MM.1S (cell line): ENCODE results near the gene PRKCH.

Experiments
- DNase-seq: peaks from one replicate; pipeline ENCODE4 v3.0.0-alpha.2; 2015
- H2AFZ ChIP-seq: fragments of 300-600 bp; sonication (generic); 2 replicates; pipeline ENCODE4 v1.6.0; 2016; ENCODE audit warnings: antibody characterized with exemption, low read length
- H3F3A ChIP-seq: fragments of 300-600 bp; sonication (generic); 2 replicates; pipeline ENCODE4 v1.6.1; 2016; ENCODE audit warnings: mild to moderate bottlenecking, antibody characterized with exemption, low read length, moderate library complexity, mixed read lengths; ENCODE audit not compliant: insufficient read depth
- H3K27ac ChIP-seq: fragments of 300-600 bp; sonication (generic); 2 replicates; pipeline ENCODE4 v1.5.1; 2016; ENCODE audit warnings: mild to moderate bottlenecking, low read length
- H3K27me3 ChIP-seq: fragments of 300-600 bp; sonication (generic); replicated peaks from 2 replicates; pipeline ENCODE4 v1.6.0; 2016; ENCODE audit warnings: low read length; ENCODE audit not compliant: insufficient read depth
- H3K36me3 ChIP-seq: fragments of 300-600 bp; sonication (generic); replicated peaks from 2 replicates; pipeline ENCODE4 v1.6.1; 2016; ENCODE audit warnings: mild to moderate bottlenecking, low read length, mixed read lengths; ENCODE audit not compliant: insufficient read depth
- H3K4me1 ChIP-seq: fragments of 300-600 bp; sonication (generic); 2 replicates; pipeline ENCODE4 v1.6.1; 2016; ENCODE audit warnings: low read length, mixed read lengths
- H3K4me2 ChIP-seq: fragments of 300-600 bp; sonication (generic); 2 replicates; pipeline ENCODE4 v1.6.0; 2016; ENCODE audit warnings: low read depth, low read length
- H3K4me3 ChIP-seq: fragments of 300-600 bp; sonication (generic); 2 replicates; pipeline ENCODE4 v1.5.1; 2016; ENCODE audit warnings: low read length, mixed read lengths
- H3K79me2 ChIP-seq: fragments of 300-600 bp; sonication (generic); 2 replicates; pipeline ENCODE4 v1.6.1; 2016; ENCODE audit warnings: mixed run types, low read length, mixed read lengths
- H3K9ac ChIP-seq: fragments of 300-600 bp; sonication (generic); 2 replicates; pipeline ENCODE4 v1.6.1; 2016; ENCODE audit warnings: low read length, mixed read lengths
- H3K9me2 ChIP-seq: fragments of 300-600 bp; sonication (generic); replicated peaks from 2 replicates; pipeline ENCODE4 v1.6.1; 2016; ENCODE audit warnings: mild to moderate bottlenecking, low read length, mixed read lengths; ENCODE audit not compliant: insufficient read depth
- H3K9me3 ChIP-seq: fragments of 300-600 bp; sonication (generic); replicated peaks from 2 replicates; pipeline ENCODE4 v1.6.1; 2016; ENCODE audit warnings: mild to moderate bottlenecking, low read length, mixed read lengths; ENCODE audit not compliant: insufficient read depth
- H4K20me1 ChIP-seq: fragments of 300-600 bp; sonication (generic); 2 replicates; pipeline ENCODE4 v1.6.1; 2016; ENCODE audit warnings: mild to moderate bottlenecking, low read length, moderate library complexity, mixed read lengths; ENCODE audit not compliant: insufficient read depth
- EZH2 ChIP-seq: fragments of 300-600 bp; sonication (generic); optimal IDR thresholded peaks from 2 replicates; pipeline ENCODE3; 2017; ENCODE audit warnings: low read depth, mild to moderate bottlenecking, antibody characterized with exemption, low read length, mixed read lengths
- EZH2phosphoT487 ChIP-seq: fragments of 300-600 bp; sonication (generic); IDR thresholded peaks from 2 replicates; pipeline ENCODE4 v1.6.1; 2018; ENCODE audit warnings: antibody characterized with exemption, low read length
- TF ChIP-seq, protein P1 (sequence below): fragments of 300-600 bp; sonication (generic); IDR thresholded peaks from 2 replicates; pipeline ENCODE4 v1.5.1; 2016; ENCODE audit warnings: antibody characterized with exemption, low read length, mixed read lengths

PRKCH gene

DNA sequence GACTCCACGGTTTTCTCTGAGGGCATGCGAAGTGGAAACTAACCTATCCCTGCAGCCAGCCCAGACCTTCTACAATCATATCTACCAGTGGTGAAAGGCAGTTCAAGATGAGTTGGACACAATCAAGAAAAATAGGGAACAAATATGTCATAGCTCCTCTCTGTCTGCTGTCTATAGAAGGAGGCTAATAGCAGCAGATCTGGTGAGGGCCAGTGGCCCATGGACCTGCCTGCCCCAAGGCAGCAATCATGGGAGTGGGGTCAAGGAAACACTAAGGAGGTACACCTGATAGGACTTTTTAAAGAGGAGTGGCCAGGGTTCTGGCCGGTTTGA is 149.5 kb downstream of the PRKCH start:
- Histone ChIP-seq H4K20me1 (no peaks in the 10 kb centered on the region), H3K79me2 (no peaks in the 10 kb centered on the region), H3K27ac (no peak overlapping the region), H3K9me2 (no peaks in the 10 kb centered on the region), H2AFZ (no peak overlapping the region), H3K36me3 (no peaks in the 10 kb centered on the region), H3K4me3 (no peak overlapping the region), H3F3A (no peaks in the 10 kb centered on the region), H3K4me1 (no peaks in the 10 kb centered on the region), H3K9ac (no peak overlapping the region), H3K27me3 (no peaks in the 10 kb centered on the region), H3K9me3 (no peaks in the 10 kb centered on the region), H3K4me2 (no peak overlapping the region)
- TF ChIP-seq EZH2phosphoT487 (no peak), EZH2 (no peak)
- TF ChIP-seq, protein P1, sequence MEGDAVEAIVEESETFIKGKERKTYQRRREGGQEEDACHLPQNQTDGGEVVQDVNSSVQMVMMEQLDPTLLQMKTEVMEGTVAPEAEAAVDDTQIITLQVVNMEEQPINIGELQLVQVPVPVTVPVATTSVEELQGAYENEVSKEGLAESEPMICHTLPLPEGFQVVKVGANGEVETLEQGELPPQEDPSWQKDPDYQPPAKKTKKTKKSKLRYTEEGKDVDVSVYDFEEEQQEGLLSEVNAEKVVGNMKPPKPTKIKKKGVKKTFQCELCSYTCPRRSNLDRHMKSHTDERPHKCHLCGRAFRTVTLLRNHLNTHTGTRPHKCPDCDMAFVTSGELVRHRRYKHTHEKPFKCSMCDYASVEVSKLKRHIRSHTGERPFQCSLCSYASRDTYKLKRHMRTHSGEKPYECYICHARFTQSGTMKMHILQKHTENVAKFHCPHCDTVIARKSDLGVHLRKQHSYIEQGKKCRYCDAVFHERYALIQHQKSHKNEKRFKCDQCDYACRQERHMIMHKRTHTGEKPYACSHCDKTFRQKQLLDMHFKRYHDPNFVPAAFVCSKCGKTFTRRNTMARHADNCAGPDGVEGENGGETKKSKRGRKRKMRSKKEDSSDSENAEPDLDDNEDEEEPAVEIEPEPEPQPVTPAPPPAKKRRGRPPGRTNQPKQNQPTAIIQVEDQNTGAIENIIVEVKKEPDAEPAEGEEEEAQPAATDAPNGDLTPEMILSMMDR, result no peak
- DNase-seq, result no peak

DNA sequence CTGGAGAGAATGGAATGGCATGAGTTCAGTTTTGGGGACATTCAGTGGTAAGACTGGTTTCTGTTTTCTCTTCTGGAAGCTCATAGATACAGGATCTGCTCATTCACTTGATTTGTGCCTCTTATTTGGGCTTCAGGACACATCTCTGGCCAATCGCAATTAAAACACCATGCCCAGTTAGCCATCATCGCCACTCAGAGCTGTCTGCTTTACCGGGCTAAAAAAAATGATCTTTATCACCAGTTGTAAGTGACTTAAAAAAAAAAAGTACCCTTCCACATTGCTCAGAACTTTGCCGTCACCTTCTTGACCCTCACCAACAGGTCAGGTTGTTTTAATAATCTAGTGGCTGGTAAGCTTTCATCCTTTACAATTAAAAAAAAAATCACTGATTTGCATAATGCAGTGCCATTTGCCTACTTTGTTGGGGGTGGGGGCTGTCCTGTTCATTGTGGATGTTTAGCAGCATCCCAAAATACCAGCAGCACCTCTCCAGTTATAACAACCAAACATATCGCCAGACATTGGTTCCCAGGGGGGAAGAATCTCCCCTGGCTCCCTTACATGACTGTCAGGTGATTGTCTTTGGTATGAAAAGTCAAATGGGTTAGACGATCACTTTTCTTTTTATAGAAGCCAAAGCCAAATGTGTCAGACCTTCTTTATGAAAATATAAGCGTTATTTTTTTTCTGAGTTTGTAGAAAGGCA is 150.1 kb downstream of the PRKCH start:
- no peaks in the 10 kb centered on the region for H3K4me1 ChIP-seq
- H3K36me3 ChIP-seq, result no peaks in the 10 kb centered on the region
- H3K9ac ChIP-seq, result peak overlapping the region; percentile 34; the same call in 1 of the 2 replicates
- H3K4me3 ChIP-seq, result peak overlapping the region; percentile 55; the same call in 1 of the 2 replicates
- 0 out of 2 replicates have a peak overlapping the region, but pooled peaks have one; percentile 34 for H2AFZ ChIP-seq
- no peak for TF ChIP-seq EZH2
- no peak for TF ChIP-seq EZH2phosphoT487
- TF ChIP-seq, protein P1, result no peak
- peak overlapping the region; percentile 73 for H3K4me2 ChIP-seq
- H4K20me1 ChIP-seq, result no peaks in the 10 kb centered on the region
- DNase-seq, result no peak
- no peaks in the 10 kb centered on the region for H3K9me2 ChIP-seq
- no peaks in the 10 kb centered on the region for H3F3A ChIP-seq
- H3K27me3 ChIP-seq, result no peaks in the 10 kb centered on the region
- H3K79me2 ChIP-seq, result no peaks in the 10 kb centered on the region
- no peak overlapping the region for H3K27ac ChIP-seq
- no peaks in the 10 kb centered on the region for H3K9me3 ChIP-seq

DNA sequence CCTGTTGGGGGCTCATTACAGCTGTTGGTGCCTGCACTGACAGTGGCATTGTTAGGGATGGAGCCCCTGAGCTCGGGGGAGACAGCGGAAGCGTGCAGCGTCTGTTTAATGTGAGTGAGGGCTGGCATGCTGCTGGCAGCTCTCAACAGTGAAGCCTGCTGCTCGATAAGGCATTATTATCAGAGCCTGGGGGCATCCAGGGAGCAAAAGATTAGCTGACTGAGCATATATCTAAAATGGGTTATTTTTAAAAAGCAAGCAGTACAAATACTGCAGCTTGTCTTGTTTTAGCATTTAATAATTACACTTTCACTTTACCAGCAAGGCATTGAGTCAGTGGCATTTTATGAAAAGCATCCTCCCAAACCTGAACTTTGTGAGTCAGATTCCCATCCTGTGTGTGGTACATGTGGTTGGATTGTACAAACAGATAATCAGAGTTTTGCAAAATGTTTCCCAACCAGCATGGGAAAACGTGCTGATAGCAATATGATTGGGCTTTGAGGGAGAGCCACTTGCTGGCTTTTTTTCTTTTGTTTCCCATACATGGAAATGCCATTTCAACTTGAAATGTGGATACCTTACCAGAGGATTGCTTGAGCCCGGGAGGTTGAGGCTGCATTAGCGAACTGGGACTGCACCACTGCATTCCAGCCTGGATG is 150.8 kb downstream of the PRKCH start:
- TF ChIP-seq, protein P1, result no peak
- no peak for TF ChIP-seq EZH2phosphoT487
- TF ChIP-seq EZH2, result no peak
- H3K27me3 ChIP-seq, result no peaks in the 10 kb centered on the region
- H4K20me1 ChIP-seq, result no peaks in the 10 kb centered on the region
- DNase-seq, result no peak
- H3K4me3 ChIP-seq, result peak overlapping the region; percentile 55; the same call in 1 of the 2 replicates
- peaks cover 5% of the 10 kb centered on the region; the same call in 1 of the 2 replicates for H3K4me1 ChIP-seq
- no peak overlapping the region for H3K27ac ChIP-seq
- H3K9me3 ChIP-seq, result no peaks in the 10 kb centered on the region
- no peaks in the 10 kb centered on the region for H3K79me2 ChIP-seq
- H3K9ac ChIP-seq, result peak overlapping the region; percentile 34; the same call in 1 of the 2 replicates
- no peaks in the 10 kb centered on the region for H3F3A ChIP-seq
- H3K36me3 ChIP-seq, result no peaks in the 10 kb centered on the region
- H3K4me2 ChIP-seq, result peak overlapping the region; percentile 73
- peak overlapping the region; percentile 34; the same call in 1 of the 2 replicates for H2AFZ ChIP-seq
- H3K9me2 ChIP-seq, result no peaks in the 10 kb centered on the region
